SU-DHL-6 (cell line): ENCODE data around the gene RIMBP2.

Experiments
- H2AFZ ChIP-seq: fragments of 200-600 bp; sonication (generic); 2 replicates; pipeline ENCODE4 v1.6.1; 2014; ENCODE audit warnings: low read depth, mild to moderate bottlenecking, moderate library complexity, mixed read lengths, antibody characterized with exemption, low read length; ENCODE audit not compliant: severe bottlenecking
- H3F3A ChIP-seq: fragments of 200-600 bp; shearing (Covaris generic); 2 replicates; pipeline ENCODE4 v1.6.0; 2016; ENCODE audit warnings: antibody characterized with exemption, mild to moderate bottlenecking; ENCODE audit not compliant: insufficient read depth
- H3K27ac ChIP-seq: fragments of 200-600 bp; sonication (generic); 2 replicates; pipeline ENCODE4 v1.5.1; 2016; ENCODE audit warnings: low read depth, mild to moderate bottlenecking, low read length, moderate library complexity, mixed read lengths
- H3K27me3 ChIP-seq: fragments of 200-600 bp; sonication (generic), shearing (Covaris generic); 2 replicates; pipeline ENCODE4 v1.6.0; 2014; ENCODE audit warnings: mild to moderate bottlenecking, low read length
- H3K36me3 ChIP-seq: fragments of 200-600 bp; sonication (generic); 2 replicates; pipeline ENCODE4 v1.6.1; 2014; ENCODE audit warnings: mild to moderate bottlenecking, low read length, mixed read lengths
- H3K4me2 ChIP-seq: fragments of 300-600, 200-600 bp; shearing (Covaris generic), sonication (generic); 2 replicates; pipeline ENCODE4 v1.6.0; 2014; ENCODE audit warnings: low read length, low read depth, mild to moderate bottlenecking; ENCODE audit not compliant: poor library complexity, severe bottlenecking
- H3K4me3 ChIP-seq: fragments of 200-600 bp; sonication (generic); 2 replicates; pipeline ENCODE4 v1.5.1; 2014; ENCODE audit warnings: antibody characterized with exemption, low read length, mild to moderate bottlenecking, mixed read lengths; ENCODE audit not compliant: insufficient read depth, poor library complexity, severe bottlenecking
- H3K79me2 ChIP-seq: fragments of 200-600 bp; sonication (generic); 2 replicates; pipeline ENCODE4 v1.6.1; 2014; ENCODE audit warnings: mild to moderate bottlenecking, low read length, moderate library complexity; ENCODE audit not compliant: insufficient read depth
- H3K9ac ChIP-seq: fragments of 200-600 bp; sonication (generic); 2 replicates; pipeline ENCODE4 v1.7.0; 2014; ENCODE audit warnings: mild to moderate bottlenecking, low read length
- H3K9me2 ChIP-seq: fragments of 200-600 bp; sonication (generic); replicated peaks from 2 replicates; pipeline ENCODE4 v1.6.1; 2014; ENCODE audit warnings: low read length; ENCODE audit not compliant: insufficient read depth
- H3K9me3 ChIP-seq: fragments of 200-600 bp; sonication (generic); 2 replicates; pipeline ENCODE4 v1.6.1; 2014; ENCODE audit warnings: low read length, mixed read lengths; ENCODE audit not compliant: insufficient read depth
- H4K20me1 ChIP-seq: fragments of 200-600 bp; sonication (generic); 2 replicates; pipeline ENCODE4 v1.6.1; 2014; ENCODE audit warnings: low read depth, mild to moderate bottlenecking, antibody characterized with exemption, low read length, moderate library complexity, mixed read lengths
- EZH2phosphoT487 ChIP-seq: fragments of 200-600 bp; sonication (generic), shearing (Covaris generic); conservative IDR thresholded peaks from 2 replicates; pipeline ENCODE4 v1.6.1; 2018; ENCODE audit warnings: mild to moderate bottlenecking, antibody characterized with exemption, low read length, moderate library complexity, mixed read lengths
- TF ChIP-seq, protein P1 (sequence below): fragments of 200-600 bp; sonication (generic); IDR thresholded peaks from one replicate; pipeline ENCODE4 v1.5.1; 2017; ENCODE audit warnings: antibody characterized with exemption, mild to moderate bottlenecking, low read length, moderate library complexity; ENCODE audit not compliant: insufficient read depth, poor library complexity, severe bottlenecking

Gene RIMBP2

GRCh38 chr12:130425698-130426245 is 290.3 kb downstream of the RIMBP2 start:
- Histone ChIP-seq H3K27ac (no peak overlapping the region), H3K9me2 (no peaks in the 10 kb centered on the region), H3K9me3 (no peaks in the 10 kb centered on the region), H4K20me1 (no peaks in the 10 kb centered on the region), H3K79me2 (no peaks in the 10 kb centered on the region), H3F3A (no peaks in the 10 kb centered on the region), H3K9ac (no peak overlapping the region), H3K27me3 (no peaks in the 10 kb centered on the region), H3K4me2 (no peak overlapping the region), H3K4me3 (no peak overlapping the region), H3K36me3 (no peaks in the 10 kb centered on the region), H2AFZ (no peak overlapping the region)
- no peak for TF ChIP-seq EZH2phosphoT487
- TF ChIP-seq, protein P1, sequence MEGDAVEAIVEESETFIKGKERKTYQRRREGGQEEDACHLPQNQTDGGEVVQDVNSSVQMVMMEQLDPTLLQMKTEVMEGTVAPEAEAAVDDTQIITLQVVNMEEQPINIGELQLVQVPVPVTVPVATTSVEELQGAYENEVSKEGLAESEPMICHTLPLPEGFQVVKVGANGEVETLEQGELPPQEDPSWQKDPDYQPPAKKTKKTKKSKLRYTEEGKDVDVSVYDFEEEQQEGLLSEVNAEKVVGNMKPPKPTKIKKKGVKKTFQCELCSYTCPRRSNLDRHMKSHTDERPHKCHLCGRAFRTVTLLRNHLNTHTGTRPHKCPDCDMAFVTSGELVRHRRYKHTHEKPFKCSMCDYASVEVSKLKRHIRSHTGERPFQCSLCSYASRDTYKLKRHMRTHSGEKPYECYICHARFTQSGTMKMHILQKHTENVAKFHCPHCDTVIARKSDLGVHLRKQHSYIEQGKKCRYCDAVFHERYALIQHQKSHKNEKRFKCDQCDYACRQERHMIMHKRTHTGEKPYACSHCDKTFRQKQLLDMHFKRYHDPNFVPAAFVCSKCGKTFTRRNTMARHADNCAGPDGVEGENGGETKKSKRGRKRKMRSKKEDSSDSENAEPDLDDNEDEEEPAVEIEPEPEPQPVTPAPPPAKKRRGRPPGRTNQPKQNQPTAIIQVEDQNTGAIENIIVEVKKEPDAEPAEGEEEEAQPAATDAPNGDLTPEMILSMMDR, result no peak

- TF ChIP-seq, protein P1, result no peak
- no peak for TF ChIP-seq EZH2phosphoT487
- no peaks in the 10 kb centered on the region for H4K20me1 ChIP-seq
- no peak overlapping the region for H2AFZ ChIP-seq
- H3F3A ChIP-seq, result no peaks in the 10 kb centered on the region
- H3K79me2 ChIP-seq, result no peaks in the 10 kb centered on the region
- H3K4me3 ChIP-seq, result no peak overlapping the region
- H3K9me3 ChIP-seq, result no peaks in the 10 kb centered on the region
- no peak overlapping the region for H3K9ac ChIP-seq
- no peaks in the 10 kb centered on the region for H3K36me3 ChIP-seq
- no peak overlapping the region for H3K27ac ChIP-seq
- H3K4me2 ChIP-seq, result no peak overlapping the region
- H3K9me2 ChIP-seq, result no peaks in the 10 kb centered on the region
- H3K27me3 ChIP-seq, result no peaks in the 10 kb centered on the region
Measured at GRCh38 chr12:130424858-130425697, 291.0 kb downstream of the RIMBP2 start.

DNA sequence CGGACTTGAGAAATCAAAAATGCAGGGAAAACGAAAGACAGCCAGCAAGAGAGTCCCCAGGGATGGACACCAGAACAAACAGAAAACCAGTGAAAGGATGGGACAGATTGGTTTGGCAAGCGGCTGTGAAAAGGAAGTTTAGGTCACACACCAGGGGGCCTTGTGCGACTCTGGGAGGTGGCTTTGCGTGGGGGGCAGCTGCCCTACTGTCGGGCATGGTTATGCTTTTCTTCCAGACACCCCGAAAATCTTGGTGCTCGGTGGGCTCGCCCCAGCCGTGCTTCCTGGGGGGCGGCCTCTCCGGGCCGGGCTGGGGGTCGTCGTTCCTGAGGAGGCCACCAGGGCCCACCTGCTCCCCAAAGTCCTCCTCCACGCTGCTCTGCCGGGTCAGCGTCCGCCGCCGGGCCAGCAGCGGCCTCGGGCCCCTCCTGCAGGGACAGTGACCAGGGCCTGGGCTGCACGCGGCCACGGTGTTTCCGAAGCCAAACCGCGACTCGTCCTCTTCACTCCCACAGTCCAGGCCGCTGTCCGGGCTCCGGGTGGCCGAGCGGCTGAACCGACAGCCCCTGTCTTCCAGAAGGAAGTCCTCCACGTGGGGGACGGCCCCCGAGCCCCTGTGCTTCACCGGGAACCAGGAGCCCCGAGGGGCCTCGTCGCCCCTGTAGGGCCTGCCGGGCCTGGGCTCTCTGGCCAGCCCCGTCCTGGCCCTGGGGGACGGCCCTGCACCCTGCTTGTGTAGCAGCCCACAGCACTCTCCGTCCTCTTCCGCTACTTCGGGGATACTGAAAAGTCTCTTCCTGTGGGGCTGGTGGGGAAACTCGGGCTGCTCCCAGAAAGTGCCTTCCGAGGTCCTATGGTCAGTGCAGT is 291.9 kb downstream of the RIMBP2 start:
- TF ChIP-seq EZH2phosphoT487, result no peak
- TF ChIP-seq, protein P1, result no peak
- no peak overlapping the region for H3K27ac ChIP-seq
- H4K20me1 ChIP-seq, result no peaks in the 10 kb centered on the region
- H2AFZ ChIP-seq, result no peak overlapping the region
- no peaks in the 10 kb centered on the region for H3K79me2 ChIP-seq
- no peaks in the 10 kb centered on the region for H3K36me3 ChIP-seq
- H3K27me3 ChIP-seq, result no peaks in the 10 kb centered on the region
- H3K9ac ChIP-seq, result no peak overlapping the region
- H3K9me3 ChIP-seq, result no peaks in the 10 kb centered on the region
- H3K4me2 ChIP-seq, result no peak overlapping the region
- no peaks in the 10 kb centered on the region for H3K9me2 ChIP-seq
- H3F3A ChIP-seq, result no peaks in the 10 kb centered on the region
- H3K4me3 ChIP-seq, result no peak overlapping the region
